ENCODE measurements around the gene COL27A1.

DNA sequence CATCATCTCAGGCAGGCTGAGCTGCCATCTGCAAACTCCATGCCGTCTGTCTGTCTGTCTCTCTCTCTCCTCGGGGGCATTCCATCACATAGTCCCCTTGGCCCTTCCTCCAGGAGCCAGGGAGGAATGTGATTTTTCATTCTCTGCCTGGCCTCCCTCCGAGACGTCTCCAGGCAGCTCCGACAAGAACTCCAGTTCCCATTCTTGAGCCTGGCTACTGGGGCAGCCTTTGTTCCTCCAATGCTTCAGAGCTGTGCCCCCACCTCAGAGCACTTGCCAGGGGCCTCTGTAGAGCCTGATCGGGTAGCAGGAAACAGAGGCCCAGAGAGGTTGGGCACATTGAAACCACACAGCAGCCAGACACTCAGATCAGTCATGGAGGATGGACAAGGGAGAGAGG is 74.0 kb downstream of the COL27A1 start:
- TF ChIP-seq, protein P1, sequence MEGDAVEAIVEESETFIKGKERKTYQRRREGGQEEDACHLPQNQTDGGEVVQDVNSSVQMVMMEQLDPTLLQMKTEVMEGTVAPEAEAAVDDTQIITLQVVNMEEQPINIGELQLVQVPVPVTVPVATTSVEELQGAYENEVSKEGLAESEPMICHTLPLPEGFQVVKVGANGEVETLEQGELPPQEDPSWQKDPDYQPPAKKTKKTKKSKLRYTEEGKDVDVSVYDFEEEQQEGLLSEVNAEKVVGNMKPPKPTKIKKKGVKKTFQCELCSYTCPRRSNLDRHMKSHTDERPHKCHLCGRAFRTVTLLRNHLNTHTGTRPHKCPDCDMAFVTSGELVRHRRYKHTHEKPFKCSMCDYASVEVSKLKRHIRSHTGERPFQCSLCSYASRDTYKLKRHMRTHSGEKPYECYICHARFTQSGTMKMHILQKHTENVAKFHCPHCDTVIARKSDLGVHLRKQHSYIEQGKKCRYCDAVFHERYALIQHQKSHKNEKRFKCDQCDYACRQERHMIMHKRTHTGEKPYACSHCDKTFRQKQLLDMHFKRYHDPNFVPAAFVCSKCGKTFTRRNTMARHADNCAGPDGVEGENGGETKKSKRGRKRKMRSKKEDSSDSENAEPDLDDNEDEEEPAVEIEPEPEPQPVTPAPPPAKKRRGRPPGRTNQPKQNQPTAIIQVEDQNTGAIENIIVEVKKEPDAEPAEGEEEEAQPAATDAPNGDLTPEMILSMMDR (conservative IDR thresholded peaks at IDR 0.05; ENCODE audit: low read depth, low read length) = no peak
- no peak for TF ChIP-seq EZH2 (IDR thresholded peaks at IDR 0.05; ENCODE audit: borderline replicate concordance, low read depth, low read length, poor library complexity, severe bottlenecking)

Data from A673 (cell line).